WTC11 (cell line): ENCODE data around the gene DUSP11.

Source experiments
- ZNF232 ChIP-seq: sonication (generic); formaldehyde crosslinking; IDR thresholded peaks from 2 replicates; pipeline ENCODE4 v1.8.0; 2022; ENCODE audit warnings: mild to moderate bottlenecking, missing genetic modification reagents
- TF ChIP-seq, protein P1 (sequence below): fragments of 200-600 bp; IDR thresholded peaks from 2 replicates; pipeline ENCODE4 v1.8.0; 2022; ENCODE audit warnings: antibody characterized with exemption

- TF ChIP-seq, protein P1, sequence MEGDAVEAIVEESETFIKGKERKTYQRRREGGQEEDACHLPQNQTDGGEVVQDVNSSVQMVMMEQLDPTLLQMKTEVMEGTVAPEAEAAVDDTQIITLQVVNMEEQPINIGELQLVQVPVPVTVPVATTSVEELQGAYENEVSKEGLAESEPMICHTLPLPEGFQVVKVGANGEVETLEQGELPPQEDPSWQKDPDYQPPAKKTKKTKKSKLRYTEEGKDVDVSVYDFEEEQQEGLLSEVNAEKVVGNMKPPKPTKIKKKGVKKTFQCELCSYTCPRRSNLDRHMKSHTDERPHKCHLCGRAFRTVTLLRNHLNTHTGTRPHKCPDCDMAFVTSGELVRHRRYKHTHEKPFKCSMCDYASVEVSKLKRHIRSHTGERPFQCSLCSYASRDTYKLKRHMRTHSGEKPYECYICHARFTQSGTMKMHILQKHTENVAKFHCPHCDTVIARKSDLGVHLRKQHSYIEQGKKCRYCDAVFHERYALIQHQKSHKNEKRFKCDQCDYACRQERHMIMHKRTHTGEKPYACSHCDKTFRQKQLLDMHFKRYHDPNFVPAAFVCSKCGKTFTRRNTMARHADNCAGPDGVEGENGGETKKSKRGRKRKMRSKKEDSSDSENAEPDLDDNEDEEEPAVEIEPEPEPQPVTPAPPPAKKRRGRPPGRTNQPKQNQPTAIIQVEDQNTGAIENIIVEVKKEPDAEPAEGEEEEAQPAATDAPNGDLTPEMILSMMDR = no peak
- no peak for TF ChIP-seq ZNF232 (CRISPR knock-in tag)
Measured at GRCh38 chr2:73759285-73759764, 20.6 kb downstream of the DUSP11 start.
